CD4-positive, alpha-beta T cell treated with Interleukin-2 at 100 ng/mL for 4 hours (primary cell): ENCODE data around the gene JUND.

ENCODE experiments used
- DNase-seq: peaks from one replicate; pipeline ENCODE4 v3.0.0-alpha.2; 2020; ENCODE audit warnings: low spot score

The JUND gene

GRCh38 chr19:18308051-18308947 lies 26.9 kb upstream of the JUND start:
- DNase-seq: no peak

GRCh38 chr19:18307271-18307681 lies 25.9 kb upstream of the JUND start:
- peak; percentile 60 for DNase-seq

- no peak for DNase-seq
These were observed 25.5 kb upstream of the JUND start for GRCh38 chr19:18306888-18307260.

- DNase-seq: no peak
These were observed 24.9 kb upstream of the JUND start for GRCh38 chr19:18306209-18306887.

GRCh38 chr19:18304458-18305310 lies 23.3 kb upstream of the JUND start:
- peak; percentile 86 for DNase-seq

GRCh38 chr19:18304208-18304457 lies 22.7 kb upstream of the JUND start:
- DNase-seq: no peak

- DNase-seq: no peak
These were observed 20.3 kb upstream of the JUND start for GRCh38 chr19:18301718-18302111.

GRCh38 chr19:18300930-18301717 lies 19.7 kb upstream of the JUND start:
- no peak for DNase-seq

GRCh38 chr19:18299654-18300053 lies 18.2 kb upstream of the JUND start:
- DNase-seq: no peak

GRCh38 chr19:18298601-18299000 lies 17.2 kb upstream of the JUND start:
- no peak for DNase-seq

- DNase-seq: no peak
These were observed 15.9 kb upstream of the JUND start for GRCh38 chr19:18297308-18297707.

GRCh38 chr19:18295034-18295451 lies 13.6 kb upstream of the JUND start:
- no peak for DNase-seq

GRCh38 chr19:18294467-18294864 lies 13.0 kb upstream of the JUND start:
- DNase-seq: peak; percentile 94

- no peak for DNase-seq
These were observed 12.4 kb upstream of the JUND start for GRCh38 chr19:18293642-18294466.

- no peak for DNase-seq
These were observed 11.6 kb upstream of the JUND start for GRCh38 chr19:18292810-18293641.

GRCh38 chr19:18292462-18292809 lies 11.0 kb upstream of the JUND start:
- no peak for DNase-seq

GRCh38 chr19:18291590-18292461 lies 10.4 kb upstream of the JUND start:
- peak; percentile 69 for DNase-seq

- DNase-seq: no peak
These were observed 9.7 kb upstream of the JUND start for GRCh38 chr19:18291019-18291524.
